Sigmoid colon (tissue), 7 donors: ENCODE measurements around the gene FOXN3. TPM values are rescaled to one million over a fixed set of nuclear protein-coding genes. Genes with fewer than 3 reads are reported as not detected.
"Not testable (repeated sequence)": the region's sequence is repeated elsewhere in the genome, so short reads cannot be mapped to it uniquely, and the experiment has no call there.

Source experiments
- DNase-seq: peaks from one replicate; pipeline ENCODE4 v3.0.0-alpha.2; 2019
- H3K27ac ChIP-seq, 4 donors: fragments of 200-600 bp; sonication (generic); one replicate each; pipeline ENCODE4 v1.5.1; 2016 to 2019; ENCODE audit warnings: mild to moderate bottlenecking in 1 of 4
- H3K27me3 ChIP-seq, 3 donors: fragments of 200-600 bp; sonication (generic); one replicate each; pipeline ENCODE4 v1.5.1; 2019; ENCODE audit warnings: mild to moderate bottlenecking in 1 of 3
- H3K36me3 ChIP-seq, 4 donors: fragments of 200-600 bp; sonication (generic); one replicate each; pipeline ENCODE4 v1.5.1; 2016 to 2019
- H3K4me1 ChIP-seq, 4 donors: fragments of 200-600 bp; sonication (generic); one replicate each; pipeline ENCODE4 v1.5.1; 2017 to 2019
- H3K4me3 ChIP-seq, 4 donors: fragments of 200-600 bp; sonication (generic); one replicate each; pipeline ENCODE4 v1.5.1; 2017 to 2019; ENCODE audit warnings: mild to moderate bottlenecking in 2 of 4, moderate library complexity in 1 of 4
- H3K9me3 ChIP-seq, 4 donors: fragments of 200-600 bp in 3 of 4; sonication (generic) in 3 of 4; one replicate each; pipeline versions ENCODE4 v1.5.1 to v1.6.1; 2013 to 2019
- EP300 ChIP-seq, 4 donors: sonication (generic); formaldehyde crosslinking; IDR thresholded peaks; one replicate each; pipeline ENCODE4 v1.6.1; 2017; ENCODE audit warnings: antibody characterized with exemption in 4 of 4
- POLR2A ChIP-seq, 2 donors: fragments of 450-650 bp; IDR thresholded peaks; one replicate each; pipeline ENCODE4 v1.6.1; 2016; ENCODE audit warnings: antibody characterized with exemption in 2 of 2, mild to moderate bottlenecking in 2 of 2, moderate library complexity in 2 of 2
- POLR2AphosphoS5 ChIP-seq, 4 donors: sonication (generic); formaldehyde crosslinking; IDR thresholded peaks; one replicate each; pipeline ENCODE4 v1.6.1; 2017; ENCODE audit warnings: antibody characterized with exemption in 4 of 4
- WGBS, 2 donors: extraction: QIAGEN DNeasy Blood & Tissue Kit; methylation state at CpG; one replicate each; pipeline ENCODE4 v1.1.7; 2013; 5-methylcytosine and 5-hydroxymethylcytosine counted together
- intact Hi-C: fragments of 100-400 bp; cut with DNase I; formaldehyde crosslinking; loops from one replicate; pipeline ENCODE4 v1.15.1; 2023
- polyA plus RNA-seq, 3 donors: library from polyadenylated mRNA; stranded (reverse); fragments of 200-250 nt; gene quantifications; one replicate each; pipeline ENCODE4 v1.2.3, GENCODE V29; 2013
- total RNA-seq, 4 donors: library from RNA; depleted of rRNA; stranded (reverse); fragments of >200 nt; gene quantifications; one replicate each; pipeline ENCODE4 v1.1.0, GENCODE V29; 2016
- TF ChIP-seq, protein P1 (sequence below), 4 experiments: fragments of 450-650 bp in 3 of 4; fragments of 200-600 bp in 1 of 4; IDR thresholded peaks; one replicate each; pipeline ENCODE4 v1.5.1; 2016 to 2019; ENCODE audit warnings: antibody characterized with exemption in 4 of 4, mild to moderate bottlenecking in 3 of 4, moderate library complexity in 2 of 4
- donor health status: healthy with polysubstance abuse.
- donor health status: Bipolar disorder and iron deficiency.
- donor health status: healthy.

FOXN3 gene
- total and polyA plus RNA-seq, 7 donors: 24.6 to 146 (median 104) TPM

DNA sequence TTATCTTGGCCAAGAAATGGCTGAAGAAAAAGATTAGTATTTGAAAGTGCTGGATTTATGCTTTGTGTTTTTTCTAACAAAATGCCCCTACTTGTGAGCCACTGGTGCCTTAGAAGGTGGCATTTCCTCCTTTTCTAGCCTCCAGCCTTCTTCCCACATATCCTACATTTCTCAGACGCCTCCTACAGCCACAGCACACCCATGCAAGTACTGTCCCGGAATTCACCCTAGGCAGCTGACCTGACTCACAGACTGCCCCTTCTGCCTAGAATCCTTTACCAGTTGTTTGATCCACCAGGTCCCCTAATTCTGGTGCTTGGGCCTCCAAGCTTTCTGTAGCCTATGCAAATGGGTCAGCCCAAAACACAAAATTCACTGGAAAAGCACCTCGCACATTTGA is 166.0 kb downstream of the FOXN3 start:
- WGBS, 2 donors: 96 to 97% methylated on average over 3 of the region's 3 CpGs
- H3K4me1 ChIP-seq: peaks cover 0 to 39% (median 27%) of the 10 kb centered on the region in 4 donors
- no peaks in the 10 kb centered on the region for H3K9me3 ChIP-seq
- H3K36me3 ChIP-seq: no peaks in the 10 kb centered on the region
- no peak overlapping the region for H3K27ac ChIP-seq
- TF ChIP-seq, protein P1, sequence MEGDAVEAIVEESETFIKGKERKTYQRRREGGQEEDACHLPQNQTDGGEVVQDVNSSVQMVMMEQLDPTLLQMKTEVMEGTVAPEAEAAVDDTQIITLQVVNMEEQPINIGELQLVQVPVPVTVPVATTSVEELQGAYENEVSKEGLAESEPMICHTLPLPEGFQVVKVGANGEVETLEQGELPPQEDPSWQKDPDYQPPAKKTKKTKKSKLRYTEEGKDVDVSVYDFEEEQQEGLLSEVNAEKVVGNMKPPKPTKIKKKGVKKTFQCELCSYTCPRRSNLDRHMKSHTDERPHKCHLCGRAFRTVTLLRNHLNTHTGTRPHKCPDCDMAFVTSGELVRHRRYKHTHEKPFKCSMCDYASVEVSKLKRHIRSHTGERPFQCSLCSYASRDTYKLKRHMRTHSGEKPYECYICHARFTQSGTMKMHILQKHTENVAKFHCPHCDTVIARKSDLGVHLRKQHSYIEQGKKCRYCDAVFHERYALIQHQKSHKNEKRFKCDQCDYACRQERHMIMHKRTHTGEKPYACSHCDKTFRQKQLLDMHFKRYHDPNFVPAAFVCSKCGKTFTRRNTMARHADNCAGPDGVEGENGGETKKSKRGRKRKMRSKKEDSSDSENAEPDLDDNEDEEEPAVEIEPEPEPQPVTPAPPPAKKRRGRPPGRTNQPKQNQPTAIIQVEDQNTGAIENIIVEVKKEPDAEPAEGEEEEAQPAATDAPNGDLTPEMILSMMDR (IDR thresholded peaks at IDR 0.05): no peak
- no peak for TF ChIP-seq POLR2A (IDR thresholded peaks at IDR 0.05)
- TF ChIP-seq EP300 (IDR thresholded peaks at IDR 0.05): no peak
- TF ChIP-seq POLR2AphosphoS5 (IDR thresholded peaks at IDR 0.05): no peak
- intact Hi-C loops: no loop called here
- no peak overlapping the region for H3K4me3 ChIP-seq
- no peak for DNase-seq
- no peaks in the 10 kb centered on the region for H3K27me3 ChIP-seq

DNA sequence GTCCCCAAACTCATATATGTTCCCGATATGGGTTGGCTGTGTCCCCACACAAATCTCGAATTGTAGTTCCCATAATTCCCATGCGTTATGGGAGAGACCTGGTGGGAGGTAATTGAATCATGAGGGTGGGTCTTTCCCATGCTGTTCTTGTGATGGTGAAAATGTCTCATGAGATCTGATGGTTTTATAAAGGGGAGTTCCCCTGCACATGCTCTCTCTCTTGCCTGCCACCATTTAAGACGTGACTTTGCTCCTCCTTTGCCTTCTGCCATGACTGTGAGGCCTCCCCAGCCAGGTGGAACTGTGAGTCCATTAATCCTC is 166.4 kb downstream of the FOXN3 start:
- H3K9me3 ChIP-seq, H3K27ac ChIP-seq, intact Hi-C loops, H3K36me3 ChIP-seq, H3K4me3 ChIP-seq, DNase-seq, H3K27me3 ChIP-seq: not testable (repeated sequence)
- WGBS, 2 donors: 92 to 94% methylated on average over 4 of the region's 4 CpGs
- peaks cover 0 to 39% (median 27%) of the 10 kb centered on the region in 4 donors for H3K4me1 ChIP-seq

DNA sequence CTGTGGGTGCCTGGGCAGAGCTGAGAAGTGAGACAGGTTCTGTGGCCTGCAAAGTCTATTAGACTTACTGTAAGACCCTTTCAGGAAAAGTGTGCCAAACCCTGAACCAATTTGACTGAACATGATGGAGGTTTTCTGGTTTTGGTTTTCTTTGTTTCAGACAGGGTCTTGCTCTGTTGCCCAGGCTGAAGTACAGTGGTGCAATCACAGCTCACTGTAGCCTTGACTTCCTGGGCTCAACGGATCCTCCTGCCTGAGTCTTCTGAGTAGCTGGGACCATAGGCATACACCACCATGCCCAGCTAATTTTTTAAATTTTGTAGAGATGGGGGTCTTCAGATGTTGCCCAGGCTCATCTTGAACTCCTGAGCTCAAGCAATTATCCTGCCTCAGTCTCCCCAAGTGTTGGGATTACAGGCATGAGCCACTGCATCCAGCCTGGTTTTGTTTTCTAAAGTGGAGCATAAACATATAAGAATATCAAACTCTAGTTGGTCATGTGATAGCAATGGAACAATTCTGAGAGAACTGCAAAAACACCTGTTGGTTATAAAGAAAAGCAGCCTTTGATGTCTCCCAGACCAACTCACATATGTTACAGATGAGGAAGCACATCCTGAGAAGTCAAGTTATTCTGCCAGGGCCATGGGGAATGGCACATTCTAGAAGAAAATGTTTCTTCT is 166.9 kb downstream of the FOXN3 start:
- no peaks in the 10 kb centered on the region for H3K27me3 ChIP-seq
- TF ChIP-seq POLR2AphosphoS5 (IDR thresholded peaks at IDR 0.05) (no peak), POLR2A (IDR thresholded peaks at IDR 0.05) (no peak), EP300 (IDR thresholded peaks at IDR 0.05) (no peak)
- TF ChIP-seq, protein P1 (IDR thresholded peaks at IDR 0.05): no peak
- DNase-seq: no peak
- peaks cover 0 to 39% (median 27%) of the 10 kb centered on the region in 4 donors for H3K4me1 ChIP-seq
- H3K36me3 ChIP-seq: no peaks in the 10 kb centered on the region
- no peaks in the 10 kb centered on the region for H3K9me3 ChIP-seq
- WGBS, 2 donors: 97% methylated on average over 1 of the region's 1 CpG
- H3K4me3 ChIP-seq: no peak overlapping the region
- no peak overlapping the region for H3K27ac ChIP-seq
- intact Hi-C loops: no loop called here

DNA sequence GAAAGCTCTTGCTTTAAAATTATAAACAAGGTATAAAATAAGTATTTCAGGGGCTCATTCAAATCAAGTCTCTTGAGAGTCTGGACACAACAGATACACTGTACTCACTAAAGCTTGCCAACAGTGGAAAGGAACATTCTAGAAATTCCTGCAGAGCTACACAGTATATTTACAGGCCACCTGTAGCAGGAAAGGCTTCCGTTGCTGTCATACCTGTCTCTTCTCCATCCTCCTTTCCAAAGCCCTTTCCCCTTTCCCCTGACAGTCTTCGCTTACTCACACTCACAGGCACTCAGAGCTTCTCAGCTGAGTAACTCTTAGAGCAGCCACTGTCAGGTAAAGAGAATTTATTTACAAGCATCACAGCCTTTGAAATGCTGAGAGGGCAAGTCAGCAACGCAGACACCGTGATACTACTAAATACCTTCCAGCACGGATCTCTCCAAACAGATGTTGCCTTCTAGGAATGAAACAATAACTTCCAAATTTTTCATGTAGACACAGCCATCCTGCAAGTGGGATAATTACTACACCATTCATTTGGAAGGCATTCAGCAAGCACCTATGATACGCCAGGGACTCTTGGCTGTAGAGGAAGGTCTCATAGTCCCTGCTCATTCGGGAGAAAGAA is 167.9 kb downstream of the FOXN3 start:
- intact Hi-C loops: no loop called here
- no peak overlapping the region for H3K27ac ChIP-seq

DNA sequence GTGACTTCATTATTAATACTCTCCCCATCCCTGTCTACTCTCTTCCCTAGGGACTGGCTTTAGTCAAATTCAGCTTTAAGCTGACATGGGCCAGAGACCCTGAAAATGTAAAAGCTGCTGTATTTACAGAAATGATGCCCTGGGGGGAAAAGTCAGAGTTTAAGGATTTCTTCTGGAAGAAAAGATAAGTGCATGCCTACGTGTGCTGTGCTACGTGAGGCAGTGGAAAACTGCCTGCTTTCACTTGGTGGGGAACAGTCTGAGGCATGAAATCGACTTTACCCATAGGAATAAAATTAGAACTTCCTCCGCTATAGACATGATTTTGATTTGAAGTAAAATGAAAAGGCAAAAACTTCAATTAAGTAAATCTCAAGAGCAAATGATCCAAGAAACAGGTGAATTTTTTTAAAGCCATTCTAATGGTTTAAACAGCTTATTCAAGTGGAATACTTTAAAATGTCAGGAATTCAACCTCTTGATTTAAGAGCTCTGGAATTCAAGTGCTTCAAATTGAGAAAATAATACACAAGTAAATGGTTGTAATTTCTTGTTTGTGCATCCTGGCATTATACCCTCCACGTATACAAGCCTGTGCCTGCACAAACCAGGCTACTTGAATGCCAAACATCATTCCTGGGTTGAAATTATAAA is 168.5 kb downstream of the FOXN3 start:
- no peaks in the 10 kb centered on the region for H3K9me3 ChIP-seq
- H3K27ac ChIP-seq: no peak overlapping the region
- no peaks in the 10 kb centered on the region for H3K36me3 ChIP-seq
- TF ChIP-seq POLR2A (IDR thresholded peaks at IDR 0.05) (no peak), EP300 (IDR thresholded peaks at IDR 0.05) (no peak), POLR2AphosphoS5 (IDR thresholded peaks at IDR 0.05) (no peak)
- TF ChIP-seq, protein P1 (IDR thresholded peaks at IDR 0.05): no peak
- peaks cover 0 to 33% (median 19%) of the 10 kb centered on the region in 4 donors for H3K4me1 ChIP-seq
- intact Hi-C loops: no loop called here
- 90% methylated on average over 5 of the region's 5 CpGs for WGBS, 2 donors
- H3K4me3 ChIP-seq: no peak overlapping the region
- DNase-seq: no peak
- no peaks in the 10 kb centered on the region for H3K27me3 ChIP-seq

More for the DNA sequence above, 167.9 kb downstream of the FOXN3 start:
- Histone ChIP-seq H3K4me3 (no peak overlapping the region), H3K36me3 (no peaks in the 10 kb centered on the region), H3K4me1 (peaks cover 0 to 32% (median 20%) of the 10 kb centered on the region in 4 donors), H3K9me3 (no peaks in the 10 kb centered on the region), H3K27me3 (no peaks in the 10 kb centered on the region)
- no peak for TF ChIP-seq EP300 (IDR thresholded peaks at IDR 0.05)
- TF ChIP-seq, protein P1 (IDR thresholded peaks at IDR 0.05): no peak
- no peak for TF ChIP-seq POLR2A (IDR thresholded peaks at IDR 0.05)
- TF ChIP-seq POLR2AphosphoS5 (IDR thresholded peaks at IDR 0.05): no peak
- DNase-seq: no peak
- 93 to 97% methylated on average over 7 of the region's 7 CpGs for WGBS, 2 donors
